HG03175 (cell line): ENCODE results near the gene CELF4.
A peak's percentile ranks its signal among the peaks of the same experiment; 100 is the strongest.

Experiments
- ATAC-seq: cut with Tn5 transposase; IDR thresholded peaks from one replicate; pipeline ENCODE4 v1.9.1; 2021; ENCODE audit warnings: mild to moderate bottlenecking, moderate library complexity; ENCODE audit not compliant: unreplicated experiment

CELF4 gene

DNA sequence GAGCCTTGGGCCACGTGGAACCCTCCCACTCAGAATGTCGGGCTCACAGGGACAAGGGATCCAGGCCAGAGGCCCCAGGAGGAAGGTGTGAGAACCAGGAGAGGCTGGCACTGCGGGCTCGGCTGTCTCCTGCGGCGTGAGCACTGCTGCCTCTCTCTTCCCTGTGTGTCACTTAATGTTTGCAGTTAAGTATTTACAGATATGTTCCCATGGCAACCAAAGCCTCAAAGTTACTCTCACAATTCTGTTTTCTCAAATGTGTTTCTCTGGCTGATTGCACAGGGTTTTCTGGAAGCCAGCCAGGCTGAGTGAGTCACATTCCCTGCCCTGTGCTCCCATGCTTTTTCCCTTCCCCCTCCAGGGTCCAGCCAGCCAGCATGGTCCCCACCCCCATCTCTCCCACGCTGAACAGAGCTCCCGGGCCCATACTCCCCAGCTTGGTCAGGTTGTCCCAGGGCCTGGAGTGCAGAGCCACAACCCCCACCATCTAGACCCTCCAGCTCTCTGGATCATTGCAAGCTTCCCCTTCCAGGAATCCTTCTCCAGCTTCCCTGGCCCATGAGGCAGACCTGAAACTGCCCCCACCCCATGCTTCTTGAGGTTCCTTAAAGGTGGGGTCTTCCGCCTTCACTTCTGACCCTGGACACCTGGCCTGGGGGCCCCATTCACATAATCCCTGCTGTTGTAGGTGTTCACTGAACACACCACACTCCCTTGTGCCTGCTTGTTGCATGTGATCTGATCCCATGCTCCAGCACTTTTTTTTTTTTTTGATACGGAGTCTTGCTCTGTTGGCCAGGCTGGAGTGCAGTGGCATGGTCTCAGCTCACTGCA, 265.9 kb downstream of the CELF4 start:
- peak; percentile 72 for ATAC-seq

DNA sequence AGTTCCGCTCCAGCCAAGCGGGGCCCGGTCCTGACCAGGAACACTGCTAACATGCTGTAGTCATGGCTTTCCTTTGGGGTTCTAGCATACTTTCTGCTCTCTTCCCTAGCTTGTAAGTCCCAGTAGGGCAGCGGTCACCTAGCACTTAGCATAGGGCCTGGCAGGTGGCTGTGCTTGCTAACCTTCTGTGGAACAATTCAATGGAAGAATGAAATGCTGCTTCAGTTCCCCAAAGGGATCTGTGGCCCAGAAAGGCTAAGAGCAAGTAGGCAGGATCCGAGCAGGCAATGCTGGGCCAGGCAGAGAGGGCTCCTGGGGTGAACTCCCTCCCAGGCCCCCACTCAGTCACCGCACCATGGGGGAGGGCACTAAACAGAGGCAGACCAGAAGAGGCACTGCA, 266.8 kb downstream of the CELF4 start:
- ATAC-seq = no peak

DNA sequence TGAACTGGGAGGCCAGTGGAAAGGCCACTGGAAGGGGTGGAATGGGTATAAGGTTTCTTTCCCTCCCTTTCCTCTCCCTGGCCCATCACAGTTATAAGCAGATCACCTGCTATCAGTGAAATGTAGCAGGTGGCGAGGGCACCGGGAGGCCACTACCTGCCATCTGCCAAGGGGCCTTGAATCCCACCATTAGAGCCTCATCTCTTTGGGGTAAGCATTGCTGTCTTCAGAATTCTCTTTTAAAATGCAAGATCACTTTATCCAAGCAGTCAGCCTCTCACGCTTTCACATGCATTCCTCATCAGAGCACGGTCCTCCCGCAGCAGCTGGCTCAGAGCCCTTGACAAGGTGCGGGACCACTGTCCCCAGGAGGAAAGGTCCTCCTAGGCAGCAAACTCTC, 268.5 kb downstream of the CELF4 start:
- ATAC-seq = no peak

DNA sequence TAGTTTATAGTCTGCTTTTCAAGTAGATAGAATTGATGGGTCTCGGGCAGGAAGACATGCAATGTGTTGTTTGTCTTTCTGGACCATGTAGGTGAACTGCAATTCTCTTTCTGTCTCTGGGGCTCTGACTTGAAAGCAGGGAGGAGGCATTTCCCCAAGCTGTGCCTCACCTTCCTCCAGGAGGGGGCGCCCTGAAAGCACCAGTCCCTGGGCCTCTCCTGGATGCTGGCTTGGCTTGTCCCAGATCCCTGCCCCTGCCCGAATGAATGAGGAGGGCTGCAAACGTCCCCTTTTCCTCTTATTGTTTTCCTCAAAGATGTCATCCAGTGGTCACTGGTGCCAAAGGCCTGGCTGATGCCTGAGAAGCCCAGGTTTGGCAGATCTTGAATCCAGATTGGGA, 270.6 kb downstream of the CELF4 start:
- ATAC-seq = no peak

DNA sequence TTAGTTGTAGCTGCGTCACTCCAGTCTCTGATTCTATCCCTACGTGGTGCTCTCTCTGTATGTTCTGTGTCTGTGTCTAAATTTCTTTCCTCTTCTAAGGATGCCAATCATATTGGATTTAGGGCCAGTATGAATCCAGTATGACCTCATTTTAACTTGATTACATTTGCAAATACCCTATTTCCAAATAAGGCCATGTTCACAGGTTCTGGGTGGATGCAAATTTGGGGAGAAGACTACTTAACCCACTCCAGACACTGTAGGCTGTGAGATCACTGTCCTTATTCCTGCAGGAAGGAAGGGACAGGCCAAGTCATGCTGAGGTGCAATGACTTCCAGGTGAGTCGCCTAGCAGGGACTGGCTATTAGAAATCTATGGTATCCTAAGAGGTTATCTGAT, 272.2 kb downstream of the CELF4 start:
- no peak for ATAC-seq

DNA sequence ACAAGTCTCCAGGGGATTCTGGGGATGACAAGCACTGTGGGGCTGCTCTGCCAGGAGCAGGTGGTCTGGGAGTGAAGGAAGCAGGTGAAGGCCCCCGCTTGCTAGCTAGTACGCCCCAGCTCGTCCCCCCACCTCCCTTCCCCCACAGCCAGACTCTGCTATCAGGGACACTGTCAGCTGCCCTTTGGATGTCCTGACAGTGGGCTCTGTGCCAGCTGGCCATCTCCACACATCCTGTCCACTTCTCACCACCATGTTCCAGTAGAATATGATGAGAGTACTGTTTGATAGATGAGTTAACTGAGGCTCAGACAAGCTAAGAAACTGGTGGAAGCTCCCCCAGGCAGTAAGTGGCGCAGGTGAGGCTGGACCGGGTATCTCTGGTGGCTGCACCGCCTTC, 276.2 kb downstream of the CELF4 start:
- ATAC-seq = no peak

DNA sequence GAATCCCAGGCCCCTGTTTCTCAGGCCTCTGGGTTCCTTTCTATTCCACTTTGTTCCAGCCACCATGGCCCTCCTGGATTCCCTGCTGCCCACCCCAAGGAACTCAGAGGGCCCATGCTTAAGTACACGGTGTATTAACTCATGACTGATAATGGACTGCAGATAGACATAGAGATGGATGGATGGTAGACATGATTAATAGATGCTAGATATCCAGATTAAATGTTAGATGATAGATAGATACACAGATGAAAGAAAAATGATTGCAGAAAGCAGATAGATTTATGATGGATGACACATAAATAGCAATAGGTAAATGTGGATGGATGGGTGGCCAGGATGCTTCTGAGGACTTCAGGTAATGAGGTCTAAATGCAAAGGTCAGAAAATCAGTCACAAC, 278.0 kb downstream of the CELF4 start:
- ATAC-seq = no peak

DNA sequence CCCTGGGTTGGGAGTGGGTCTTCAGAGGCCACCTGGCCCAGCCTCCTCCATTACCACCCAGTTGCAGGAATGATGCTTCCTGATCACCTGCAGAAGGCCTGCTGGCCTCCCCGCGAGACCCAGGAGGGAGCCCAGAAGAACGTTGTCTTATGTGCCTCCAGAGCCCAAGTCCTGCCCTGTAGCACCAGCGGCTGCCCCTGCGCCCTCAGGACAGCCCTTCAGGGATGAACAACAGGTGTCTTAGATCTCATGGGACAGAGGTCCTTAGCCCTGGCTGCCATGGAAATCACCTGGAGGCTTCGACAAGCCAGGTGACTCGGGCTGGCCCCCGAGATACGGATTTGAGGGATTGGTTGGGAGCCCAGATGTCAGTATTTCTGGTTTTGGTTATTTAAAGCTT, 278.8 kb downstream of the CELF4 start:
- ATAC-seq = no peak

DNA sequence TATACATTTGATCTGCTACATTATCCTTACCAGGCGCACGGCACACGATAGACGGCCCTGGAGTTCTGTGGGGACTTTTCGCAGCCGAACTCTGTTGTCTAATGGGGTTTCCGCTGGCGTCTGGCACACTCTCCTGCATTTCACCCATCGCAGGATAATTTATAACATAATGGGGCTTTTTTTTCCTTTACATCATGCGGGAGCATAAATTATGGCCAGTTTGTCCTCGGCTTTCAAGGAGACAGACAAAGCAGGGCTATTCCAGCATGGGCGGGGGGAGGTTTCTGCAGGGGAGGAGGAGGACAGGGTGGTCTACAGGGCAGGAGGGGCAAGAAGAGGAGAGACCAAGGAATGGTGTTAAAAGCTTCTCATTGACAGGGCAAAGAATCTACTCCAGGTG, 279.8 kb downstream of the CELF4 start:
- no peak for ATAC-seq

DNA sequence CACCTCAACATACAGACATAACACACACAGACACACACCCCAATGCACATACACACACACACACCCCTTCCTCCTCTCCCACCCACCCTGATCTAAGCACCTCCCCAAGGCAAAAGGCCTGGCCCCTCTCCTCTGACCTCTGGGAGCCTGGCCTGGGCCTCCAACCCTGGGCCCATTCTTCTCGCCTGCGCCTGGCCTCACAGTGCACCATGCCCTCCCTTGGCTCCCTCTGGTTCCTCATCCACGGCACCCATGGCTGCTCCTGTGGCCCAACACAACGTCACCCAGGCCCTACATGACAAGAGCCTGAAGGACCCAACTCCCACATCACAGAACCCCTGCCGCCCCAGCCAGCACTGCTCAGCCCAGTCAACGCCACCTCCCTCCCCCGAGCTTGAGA, 281.3 kb downstream of the CELF4 start:
- no peak for ATAC-seq

DNA sequence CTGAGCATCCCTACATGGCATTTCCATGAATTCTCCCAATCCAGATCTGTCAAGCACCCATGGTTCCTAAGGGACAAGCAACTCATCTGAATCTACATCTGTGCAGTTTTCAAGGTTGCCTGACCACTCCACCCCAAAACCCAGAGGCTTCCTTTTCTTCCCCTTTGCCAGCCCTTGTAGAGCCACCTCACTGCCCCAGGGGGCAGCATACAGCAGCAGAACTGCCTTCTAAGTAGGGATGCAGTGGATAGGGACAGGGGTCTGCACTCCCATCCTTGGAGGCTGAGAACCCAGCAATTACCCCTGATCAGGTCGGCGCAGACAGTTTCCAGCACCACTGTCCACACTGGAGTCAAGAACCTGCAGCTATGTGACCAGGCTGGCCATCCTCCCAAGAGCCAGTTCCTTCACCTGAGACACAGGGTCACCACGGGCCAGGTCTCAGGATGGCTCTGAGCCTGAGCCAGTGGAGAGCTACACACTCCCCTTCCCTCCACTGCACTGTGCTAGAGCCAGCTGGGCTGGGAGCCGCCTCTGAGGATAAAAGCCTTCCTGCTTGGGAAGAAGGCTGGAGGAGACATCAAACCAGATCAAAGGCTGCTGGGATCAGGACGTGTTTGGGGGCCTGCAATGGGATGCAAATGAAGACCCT, 283.1 kb downstream of the CELF4 start:
- ATAC-seq = no peak

DNA sequence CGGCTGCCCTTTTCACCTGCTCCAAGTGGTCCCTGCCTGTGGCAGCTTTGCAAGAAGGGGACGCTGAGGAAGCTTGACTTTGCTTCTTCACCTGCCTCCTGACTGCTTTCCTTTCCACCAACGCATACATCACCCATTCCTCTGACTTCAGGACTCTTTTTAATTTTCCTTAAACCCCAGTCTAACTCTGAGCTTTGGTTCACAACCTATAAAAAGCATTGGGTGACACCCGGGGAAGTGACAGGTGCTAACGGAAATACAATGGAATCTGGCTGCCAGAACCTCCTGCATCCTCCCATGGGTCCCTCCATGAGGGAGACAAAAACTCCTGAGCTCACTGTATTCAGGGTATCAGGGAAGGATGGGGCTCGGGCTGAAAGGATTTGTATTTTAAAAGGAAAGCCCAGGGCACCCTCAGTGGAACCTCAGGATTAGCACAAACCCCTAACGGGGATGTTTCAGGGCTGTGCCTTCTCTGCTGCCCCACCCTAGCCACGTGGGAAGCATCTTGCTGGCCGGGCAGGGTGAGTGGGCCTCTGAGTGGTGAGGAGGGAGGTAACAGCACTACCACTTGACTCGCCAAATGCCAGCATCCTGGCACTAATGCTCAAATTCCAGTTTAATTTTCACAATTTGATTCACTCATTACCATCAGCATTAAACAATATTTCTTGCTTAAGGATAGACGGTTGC, 284.8 kb downstream of the CELF4 start:
- ATAC-seq = no peak

DNA sequence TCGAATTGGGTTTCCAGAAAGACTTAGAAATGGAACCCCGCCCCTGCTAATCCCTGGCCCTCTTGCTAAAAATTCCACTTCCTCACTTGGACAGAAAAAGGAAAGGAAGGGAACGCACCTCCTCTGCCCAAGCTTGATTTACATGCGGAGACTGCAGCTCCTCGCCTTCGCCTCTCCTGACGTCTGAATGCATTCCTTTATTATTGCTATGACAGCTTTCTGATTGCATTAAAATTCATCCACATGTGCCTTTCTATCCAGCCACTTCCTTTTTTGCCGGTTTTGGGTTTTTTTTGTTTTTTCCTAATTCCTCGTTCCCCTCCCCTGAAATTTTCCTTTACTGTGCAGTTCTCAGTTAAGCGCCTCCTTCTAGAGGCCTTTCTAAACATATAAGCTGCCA, 287.8 kb downstream of the CELF4 start:
- no peak for ATAC-seq

DNA sequence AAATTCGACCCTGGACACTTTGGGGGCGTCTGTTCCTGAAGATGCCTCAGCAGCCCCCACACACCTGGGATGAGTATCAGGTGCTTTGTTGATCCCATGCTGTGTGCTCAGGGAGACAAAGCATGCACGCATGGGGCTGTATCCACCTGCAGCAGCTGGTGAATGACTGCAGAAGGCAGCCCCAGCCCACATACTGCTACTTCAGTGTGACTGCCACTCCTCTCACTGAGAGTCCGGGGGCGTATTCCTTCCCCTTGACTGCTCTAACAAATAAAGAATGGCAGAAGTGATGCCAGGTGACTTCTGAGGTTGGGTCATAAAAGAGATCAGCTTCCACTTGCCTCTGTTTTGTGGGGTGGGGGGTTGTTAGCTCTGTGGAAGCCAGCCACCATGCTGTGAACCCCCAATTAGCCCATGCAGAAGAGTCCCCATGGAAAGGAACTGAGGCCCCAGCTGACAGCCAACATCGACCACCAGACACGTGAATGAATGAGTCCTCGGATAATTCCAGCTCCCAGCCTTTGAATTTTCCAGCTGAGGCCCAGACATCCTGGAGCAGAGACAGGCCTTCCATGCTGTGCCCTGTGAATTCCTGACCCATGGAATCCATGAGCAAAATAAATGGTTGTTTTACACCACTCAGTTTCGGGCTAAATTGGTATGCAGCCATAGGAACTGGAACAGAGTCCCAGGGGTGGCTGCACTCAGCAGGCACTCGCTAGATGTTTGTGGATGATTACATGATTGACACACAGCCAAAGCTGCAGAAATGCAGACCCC, 289.3 kb downstream of the CELF4 start:
- no peak for ATAC-seq

DNA sequence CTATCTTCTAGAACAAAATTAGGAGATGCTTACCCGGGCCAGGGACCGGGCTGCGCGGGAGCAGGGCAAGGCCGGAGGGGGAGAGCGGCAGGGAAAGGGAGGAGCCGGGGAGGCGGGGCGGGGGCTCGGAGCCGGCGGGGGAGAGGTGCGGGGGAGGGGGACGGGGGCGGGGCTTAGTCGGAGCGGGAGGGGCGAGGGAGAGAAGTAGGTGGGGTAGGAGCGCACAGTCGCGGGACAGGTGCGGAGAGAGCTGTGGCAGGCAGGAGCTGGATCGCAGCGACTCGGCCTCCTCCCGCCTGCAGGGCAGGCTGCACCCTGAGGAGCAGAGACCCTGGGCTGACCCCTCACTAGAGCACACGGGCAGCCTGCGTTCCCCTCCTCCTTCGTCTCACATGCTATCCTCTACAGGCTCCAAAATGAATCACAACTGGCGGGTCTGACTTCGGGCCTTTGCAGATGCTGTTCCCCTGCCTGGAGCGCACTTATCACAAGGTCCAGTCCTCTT, 290.3 kb downstream of the CELF4 start:
- no peak for ATAC-seq

DNA sequence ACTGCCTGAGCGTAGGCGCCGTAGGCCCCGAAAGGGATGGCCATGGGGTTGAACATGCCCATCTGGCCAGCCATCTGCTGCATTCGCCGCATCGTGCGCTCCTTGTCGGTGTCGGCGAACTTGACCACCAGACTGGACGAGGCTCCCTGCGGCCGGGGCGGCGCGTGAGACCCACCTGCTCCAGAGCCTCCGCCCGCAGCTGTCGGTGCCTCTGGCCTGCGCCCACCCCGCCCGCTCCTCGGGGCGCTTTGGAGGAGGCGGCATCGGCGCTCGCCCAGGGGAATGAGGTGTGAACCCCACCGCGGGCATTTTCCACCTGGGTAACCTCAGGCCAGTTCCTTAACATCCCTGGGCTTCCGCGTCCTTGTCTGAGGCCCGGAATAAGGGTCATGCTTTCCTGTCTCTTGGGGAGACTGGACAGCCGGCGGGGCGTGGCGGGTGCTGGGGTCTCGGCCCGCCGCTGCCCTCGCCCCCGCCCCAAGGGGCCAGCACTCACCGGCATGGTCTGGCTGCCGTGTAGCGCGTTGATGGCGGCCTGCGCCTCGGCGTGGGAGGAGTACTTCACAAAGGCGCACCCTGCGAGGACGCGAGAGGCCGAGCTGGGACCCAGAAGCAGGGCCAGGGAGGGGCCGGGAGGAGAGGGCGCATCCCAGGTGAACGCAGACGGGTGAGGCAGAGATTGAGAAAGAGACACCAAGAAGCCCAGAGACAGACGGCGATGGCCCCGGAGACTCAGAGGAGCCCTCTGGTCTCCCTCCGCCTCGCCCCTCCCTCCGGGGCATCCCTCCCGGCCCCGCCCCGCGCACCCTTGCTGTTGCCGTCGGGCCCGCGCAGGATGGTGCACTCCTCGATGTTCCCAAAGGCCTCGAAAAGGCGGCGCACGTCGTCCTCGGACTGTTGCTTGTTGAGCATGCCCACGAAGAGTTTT, 291.0 kb downstream of the CELF4 start:
- no peak for ATAC-seq

DNA sequence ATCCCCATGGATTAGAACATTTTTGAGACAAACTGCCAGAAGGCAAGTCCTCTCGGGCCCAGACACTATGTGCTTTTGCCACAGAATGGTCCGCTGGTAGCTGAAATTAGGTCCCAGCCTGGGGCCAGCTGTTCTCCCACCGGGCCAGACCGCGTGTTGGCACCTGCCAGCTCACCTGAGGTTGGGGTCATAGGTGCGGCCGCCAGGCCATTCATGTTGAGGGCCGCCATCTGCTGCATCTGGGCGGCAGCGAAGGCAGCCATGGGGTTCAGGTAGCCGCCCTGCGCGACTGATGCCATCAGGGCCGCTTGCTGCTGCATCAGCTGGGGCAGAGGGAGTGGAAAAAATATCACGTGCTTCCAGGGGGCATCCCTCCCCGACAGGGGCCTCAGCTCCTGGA, 292.8 kb downstream of the CELF4 start:
- ATAC-seq = no peak

DNA sequence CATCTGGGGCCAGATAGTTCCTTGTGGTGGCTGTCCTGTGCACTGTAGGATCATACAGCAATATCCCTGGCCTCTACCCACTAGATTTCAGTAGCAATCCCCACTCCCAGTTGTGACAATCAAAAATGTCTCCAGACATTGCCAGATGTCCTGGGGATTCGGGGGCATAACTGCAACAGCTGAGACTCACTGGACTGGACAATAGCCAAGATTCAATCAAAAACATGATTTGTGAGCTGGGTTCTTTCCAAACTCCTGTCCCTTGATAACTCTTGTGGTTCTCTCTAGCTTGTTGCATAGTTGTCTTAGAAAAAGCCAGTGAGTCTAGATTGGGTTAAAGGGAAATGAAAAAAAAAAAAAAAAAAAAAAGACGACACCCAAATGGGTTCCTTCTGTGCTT, 293.4 kb downstream of the CELF4 start:
- no peak for ATAC-seq

DNA sequence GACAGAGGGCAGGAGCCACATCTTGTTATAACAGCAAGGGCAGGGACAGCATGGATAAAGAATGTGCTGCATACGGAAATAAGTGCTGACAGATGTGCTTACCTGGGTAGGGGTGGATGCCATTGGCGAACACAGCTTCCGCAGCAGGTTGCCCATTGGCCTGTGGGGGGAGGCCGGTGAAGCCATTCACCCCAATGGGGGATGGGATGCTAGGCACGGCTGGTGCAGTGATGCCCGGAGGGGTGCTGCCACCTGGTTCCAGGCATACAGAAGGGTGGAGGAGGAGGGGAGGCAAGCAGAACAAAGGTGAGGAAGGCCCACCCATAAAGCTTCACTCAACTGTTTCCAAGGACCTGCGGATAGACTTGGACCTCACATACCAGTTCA, 294.9 kb downstream of the CELF4 start:
- ATAC-seq = no peak

DNA sequence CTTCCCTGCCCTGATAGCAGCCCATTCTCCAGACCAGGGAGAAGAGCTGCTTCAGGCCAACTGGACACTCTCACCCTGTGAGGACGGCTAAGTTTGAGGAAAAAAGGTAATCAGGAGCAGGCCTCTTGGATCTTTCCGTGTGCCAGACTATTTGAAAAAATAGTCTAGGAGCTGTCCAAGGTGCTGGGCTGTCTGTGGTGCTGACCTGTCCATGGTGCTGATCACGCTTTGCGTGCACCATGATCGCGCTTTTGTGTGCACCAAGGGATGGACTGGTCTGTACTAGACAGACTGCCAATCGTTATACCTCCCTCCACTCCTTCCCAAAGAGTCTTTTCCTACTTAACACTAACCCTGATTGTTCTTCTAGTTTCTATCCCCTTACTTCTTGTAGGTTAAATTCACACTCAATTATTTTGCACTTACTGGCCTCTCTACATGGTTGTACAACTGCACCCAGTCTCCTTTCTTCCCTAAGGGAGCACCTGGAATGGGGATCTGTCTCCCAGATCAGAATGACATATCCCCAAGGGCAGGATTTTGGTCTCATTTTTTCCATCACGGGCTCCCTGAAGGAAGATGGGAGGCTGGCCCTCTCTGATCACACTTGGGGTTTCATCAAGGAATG, 295.4 kb downstream of the CELF4 start:
- no peak for ATAC-seq
